GM19240 (cell line): Measurements from ENCODE around the gene EDC3.

Source experiments
- DNase-seq: peaks from one replicate; pipeline ENCODE4 v3.0.0; 2011; ENCODE audit warnings: low spot score; ENCODE audit not compliant: insufficient read length

Gene EDC3

GRCh38 chr15:74584779-74585178, 111.0 kb downstream of the EDC3 start:
- DNase-seq, result no peak

- no peak for DNase-seq
Observed at GRCh38 chr15:74584204-74584603, 111.6 kb downstream of the EDC3 start.
